B cell (primary cell): ENCODE results near the gene RNF44. TPM values are rescaled to one million over a fixed set of nuclear protein-coding genes. Genes with fewer than 3 reads are reported as not detected.

ENCODE experiments used
- ATAC-seq: fragments of 200-7000 bp; cut with Tn5 transposase; one replicate; pipeline ENCODE4 v1.10.0; 2021; ENCODE audit warnings: low read depth, mild to moderate bottlenecking, moderate number of reproducible peaks, moderate library complexity
- CTCF ChIA-PET: fragments of 350-600 bp; sonication (Branson Sonifier 250); formaldehyde crosslinking; loops from one replicate; lab custom pipeline; 2021; ENCODE audit warnings: antibody characterized with exemption, inconsistent platforms; lab: Charles Lee
- POLR2A ChIA-PET: fragments of 350-600 bp; sonication (Branson Sonifier 250); formaldehyde crosslinking; loops from one replicate; lab custom pipeline; 2021; ENCODE audit warnings: antibody characterized with exemption; lab: Charles Lee
- DNase-seq: peaks from one replicate; pipeline ENCODE4 v3.0.0; 2013
- H2AFZ ChIP-seq: 2 replicates; pipeline ENCODE4 v1.6.1; 2012; ENCODE audit warnings: mild to moderate bottlenecking, low read depth, low read length; ENCODE audit not compliant: insufficient read depth, poor library complexity, severe bottlenecking
- H3K27ac ChIP-seq, 2 donors: 1 replicate in 1 of 2; 2 replicates in 1 of 2; pipeline ENCODE4 v1.5.1; 2012 to 2013; ENCODE audit warnings: low read length in 2 of 2, mild to moderate bottlenecking in 2 of 2, moderate library complexity in 1 of 2
- H3K27me3 ChIP-seq, 4 experiments: fragments of 200-600 bp in 1 of 4; sonication (generic) in 1 of 4; replicated peaks in 1 of 4; 1 replicate in 2 of 4; 2 replicates in 2 of 4; pipeline versions ENCODE4 v1.6.1 to v1.7.0; 2013 to 2016; ENCODE audit warnings: low read length in 3 of 4, mild to moderate bottlenecking in 2 of 4, mixed read lengths in 1 of 4, moderate library complexity in 1 of 4; ENCODE audit not compliant: insufficient read depth in 4 of 4, control insufficient read depth in 3 of 4; ENCODE audit errors: control extremely low read depth in 1 of 4
- H3K36me3 ChIP-seq, 2 experiments: replicated peaks in 1 of 2; 1 replicate in 1 of 2; 2 replicates in 1 of 2; pipeline versions ENCODE4 v1.6.1 to v1.7.1; 2013; ENCODE audit warnings: low read length in 1 of 2; ENCODE audit not compliant: insufficient read depth in 2 of 2, control insufficient read depth in 1 of 2; ENCODE audit errors: control extremely low read depth in 1 of 2, extremely low read depth in 1 of 2
- H3K4me1 ChIP-seq, 2 donors: fragments of 200-600 bp in 1 of 2; sonication (generic) in 1 of 2; 1 replicate in 1 of 2; 2 replicates in 1 of 2; pipeline versions ENCODE4 v1.5.1 to v1.6.1; 2013 to 2017; ENCODE audit warnings: low read length in 2 of 2; ENCODE audit not compliant: control insufficient read depth in 2 of 2, insufficient read depth in 2 of 2
- H3K4me2 ChIP-seq: replicated peaks from 2 replicates; pipeline ENCODE3; 2012; ENCODE audit warnings: mild to moderate bottlenecking, low read depth, low read length; ENCODE audit not compliant: poor library complexity, severe bottlenecking
- H3K4me3 ChIP-seq, 5 experiments: fragments of 200-600 bp in 1 of 5; sonication (generic) in 1 of 5; 1 replicate in 3 of 5; 2 replicates in 2 of 5; pipeline versions ENCODE4 v1.5.1 to v1.7.0; 2011 to 2016; ENCODE audit warnings: low read length in 4 of 5, mild to moderate bottlenecking in 4 of 5, low read depth in 2 of 5, control low read depth in 1 of 5, moderate library complexity in 1 of 5; ENCODE audit not compliant: insufficient read depth in 1 of 5; ENCODE audit errors: control extremely low read depth in 1 of 5, extremely low read depth in 1 of 5
- H3K79me2 ChIP-seq: fragments of 200-600 bp; sonication (generic); one replicate; pipeline ENCODE4 v1.6.0; 2016; ENCODE audit warnings: low read length; ENCODE audit not compliant: control insufficient read depth, insufficient read depth
- H3K9ac ChIP-seq: fragments of 200-600 bp; sonication (generic); 2 replicates; pipeline ENCODE4 v1.6.1; 2017; ENCODE audit warnings: mild to moderate bottlenecking, low read length, moderate library complexity
- H3K9me3 ChIP-seq, 3 donors: one replicate each; pipeline versions ENCODE4 v1.6.1 to v1.7.1; 2013; ENCODE audit warnings: low read length in 2 of 3; ENCODE audit not compliant: control insufficient read depth in 2 of 3, insufficient read depth in 1 of 3; ENCODE audit errors: control extremely low read depth in 1 of 3
- H4K20me1 ChIP-seq: 2 replicates; pipeline ENCODE4 v1.6.0; 2012; ENCODE audit warnings: mild to moderate bottlenecking, low read length; ENCODE audit not compliant: insufficient read depth, control insufficient read depth, poor library complexity, severe bottlenecking
- H3K27ac Mint-ChIP-seq: one replicate; pipeline ENCODE4 v1.8.0; 2021; ENCODE audit warnings: mixed read lengths
- H3K27me3 Mint-ChIP-seq: one replicate; pipeline ENCODE4 v1.8.0; 2021; ENCODE audit warnings: mixed read lengths
- H3K4me1 Mint-ChIP-seq: one replicate; pipeline ENCODE4 v1.8.0; 2021; ENCODE audit warnings: mixed read lengths
- H3K4me3 Mint-ChIP-seq: one replicate; pipeline ENCODE4 v1.8.0; 2021; ENCODE audit warnings: mixed read lengths
- H3K9me3 Mint-ChIP-seq: one replicate; pipeline ENCODE4 v1.8.0; 2022; ENCODE audit warnings: mixed read lengths; ENCODE audit not compliant: insufficient read depth
- EZH2 ChIP-seq: IDR thresholded peaks from 2 replicates; pipeline ENCODE4 v1.6.1; 2012; ENCODE audit warnings: borderline replicate concordance, low read depth, mild to moderate bottlenecking, moderate library complexity, low read length; ENCODE audit not compliant: insufficient read depth, poor library complexity, severe bottlenecking
- WGBS: methylation state at CpG from one replicate; pipeline ENCODE4 v1.1.5; 2013; ENCODE audit warnings: missing lambda C conversion rate; ENCODE audit not compliant: insufficient coverage; 5-methylcytosine and 5-hydroxymethylcytosine counted together
- intact Hi-C: fragments of 100-400 bp; cut with micrococcal nuclease; formaldehyde crosslinking; loops from one replicate; pipeline ENCODE4 v1.10.0; 2022
- polyA plus RNA-seq: library from polyadenylated mRNA; depleted of rRNA; stranded (reverse); fragments of >200 nt; gene quantifications from 2 replicates; pipeline ENCODE4 v1.2.3, GENCODE V29; 2012
- total RNA-seq, 2 donors: library from RNA; stranded (reverse); fragments of 120-200 nt in 1 of 2; gene quantifications; 1 replicate in 1 of 2; 2 replicates in 1 of 2; pipeline versions ENCODE4 v1.2.3 to v1.2.4, GENCODE V29; 2013 to 2022
- TF ChIP-seq, protein P1 (sequence below): fragments of 200-600 bp; IDR thresholded peaks from one replicate; pipeline ENCODE4 v1.8.0; 2022; ENCODE audit warnings: antibody characterized with exemption, mild to moderate bottlenecking

RNF44 gene
- total and polyA plus RNA-seq, 2 donors (not counting 1 experiment from before 2014, with no cell fraction given): 220 to 262 TPM

DNA sequence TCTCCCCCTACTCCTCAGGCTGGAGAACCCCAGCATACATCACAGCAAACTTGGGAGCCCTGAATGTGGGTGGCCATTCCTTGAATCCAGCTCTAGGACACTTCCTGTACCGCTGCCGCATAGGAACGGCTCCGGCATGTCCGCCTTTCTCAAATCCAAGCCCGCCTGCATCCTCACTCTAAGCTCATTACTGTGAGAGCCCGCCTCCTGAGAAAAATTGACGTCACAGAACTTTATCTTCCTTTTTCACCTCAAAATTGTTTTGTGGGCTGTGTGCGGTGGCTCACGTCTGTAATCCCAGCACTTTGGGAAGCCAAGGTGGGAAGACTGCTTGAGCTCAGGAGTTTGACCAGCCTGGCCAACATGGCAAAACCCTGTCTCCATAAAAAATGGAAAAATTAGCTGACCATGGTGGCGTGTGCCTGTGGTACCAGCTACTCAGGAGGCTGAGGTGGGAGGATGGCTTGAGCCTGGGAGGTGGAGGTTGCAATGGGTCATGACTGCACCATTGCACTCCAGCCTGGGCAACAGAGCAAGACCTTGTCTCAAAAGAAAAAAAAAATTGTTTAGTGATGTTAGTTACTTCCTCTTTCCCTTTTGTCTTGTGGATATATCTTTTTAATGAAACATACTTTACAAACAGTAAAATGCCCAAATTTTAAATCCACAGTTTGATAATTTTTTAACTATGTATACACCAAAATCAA is 22.8 kb downstream of the RNF44 start:
- Histone ChIP-seq H3K9me3 (peaks cover 0 to 6% (median 0%) of the 10 kb centered on the region in 3 donors), H3K4me1 (peaks cover 13 to 15% of the 10 kb centered on the region in 2 donors), H3K27me3 (no peaks in the 10 kb centered on the region), H3K79me2 (no peaks in the 10 kb centered on the region), H3K4me2 (peak overlapping the region; percentile 57), H3K27ac (peak overlapping the region; percentile 34 to 60), H3K4me3 (peak overlapping the region in 1 of 5 experiments; percentile 15), H2AFZ (peak overlapping the region; percentile 46), H3K9ac (no peak overlapping the region), H4K20me1 (no peaks in the 10 kb centered on the region), H3K36me3 (no peaks in the 10 kb centered on the region)
- peaks cover 26% of the 10 kb centered on the region for H3K4me1 Mint-ChIP-seq
- no peaks in the 10 kb centered on the region for H3K9me3 Mint-ChIP-seq
- ATAC-seq (peak; percentile 79), DNase-seq (peak; percentile 56)
- 90% methylated on average over 9 of the region's 11 CpGs for WGBS
- ChIA-PET POLR2A (interaction anchor here (0.7 to 2.6 kb wide), 5 partner anchors 15 to 133 kb away, joined by 3 to 14 read pairs (median 3); partner anchors contain the start of genes CLTB, RNF44 and TSPAN17), CTCF (interaction anchor here (0.7 to 2.0 kb wide), 3 partner anchors 24 to 29 kb away, joined by 3 to 8 read pairs (median 5); no protein-coding TSS in a partner anchor)
- H3K4me3 Mint-ChIP-seq: peak overlapping the region; percentile 76
- TF ChIP-seq EZH2: no peak
- TF ChIP-seq, protein P1, sequence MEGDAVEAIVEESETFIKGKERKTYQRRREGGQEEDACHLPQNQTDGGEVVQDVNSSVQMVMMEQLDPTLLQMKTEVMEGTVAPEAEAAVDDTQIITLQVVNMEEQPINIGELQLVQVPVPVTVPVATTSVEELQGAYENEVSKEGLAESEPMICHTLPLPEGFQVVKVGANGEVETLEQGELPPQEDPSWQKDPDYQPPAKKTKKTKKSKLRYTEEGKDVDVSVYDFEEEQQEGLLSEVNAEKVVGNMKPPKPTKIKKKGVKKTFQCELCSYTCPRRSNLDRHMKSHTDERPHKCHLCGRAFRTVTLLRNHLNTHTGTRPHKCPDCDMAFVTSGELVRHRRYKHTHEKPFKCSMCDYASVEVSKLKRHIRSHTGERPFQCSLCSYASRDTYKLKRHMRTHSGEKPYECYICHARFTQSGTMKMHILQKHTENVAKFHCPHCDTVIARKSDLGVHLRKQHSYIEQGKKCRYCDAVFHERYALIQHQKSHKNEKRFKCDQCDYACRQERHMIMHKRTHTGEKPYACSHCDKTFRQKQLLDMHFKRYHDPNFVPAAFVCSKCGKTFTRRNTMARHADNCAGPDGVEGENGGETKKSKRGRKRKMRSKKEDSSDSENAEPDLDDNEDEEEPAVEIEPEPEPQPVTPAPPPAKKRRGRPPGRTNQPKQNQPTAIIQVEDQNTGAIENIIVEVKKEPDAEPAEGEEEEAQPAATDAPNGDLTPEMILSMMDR: no peak
- H3K27me3 Mint-ChIP-seq: no peaks in the 10 kb centered on the region
- peak overlapping the region; percentile 88 for H3K27ac Mint-ChIP-seq
- intact Hi-C loops: loop anchor here (2.0 kb wide), 1 partner anchor 20 kb away; no protein-coding TSS in a partner anchor

DNA sequence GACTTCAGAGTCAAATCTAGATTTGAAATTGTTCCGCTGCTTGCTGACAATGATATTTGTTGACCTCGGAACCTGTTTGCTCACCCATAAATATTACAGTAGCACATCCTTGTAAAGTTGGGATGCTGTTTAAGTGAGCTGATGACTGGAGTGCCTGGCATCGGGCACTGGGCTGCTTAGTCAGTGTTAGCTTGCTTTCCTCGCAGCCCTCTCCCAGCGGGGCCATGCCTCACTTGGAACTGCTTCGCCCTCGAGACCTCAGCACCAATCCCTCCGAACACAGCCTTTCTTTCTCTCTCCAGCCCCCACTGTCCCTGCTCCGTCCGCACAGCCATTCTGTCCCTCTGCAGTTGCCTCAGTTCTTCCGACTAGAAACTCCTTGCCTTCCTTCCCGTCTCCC is 23.4 kb downstream of the RNF44 start:
- DNase-seq: no peak
- Histone ChIP-seq H3K9me3 (peaks cover 0 to 6% (median 0%) of the 10 kb centered on the region in 3 donors), H3K27me3 (no peaks in the 10 kb centered on the region), H3K9ac (no peak overlapping the region), H3K36me3 (no peaks in the 10 kb centered on the region), H3K27ac (no peak overlapping the region), H3K4me1 (peaks cover 13 to 15% of the 10 kb centered on the region in 2 donors), H3K79me2 (no peaks in the 10 kb centered on the region), H3K4me3 (no peak overlapping the region), H4K20me1 (no peaks in the 10 kb centered on the region), H3K4me2 (no peak overlapping the region), H2AFZ (no peak overlapping the region)
- no peak for TF ChIP-seq EZH2
- TF ChIP-seq, protein P1: no peak
- intact Hi-C loops: loop anchor here (2.0 kb wide), 1 partner anchor 21 kb away; no protein-coding TSS in a partner anchor
- Mint-ChIP-seq H3K27ac (peak overlapping the region; percentile 88), H3K4me3 (no peak overlapping the region), H3K27me3 (no peaks in the 10 kb centered on the region), H3K9me3 (no peaks in the 10 kb centered on the region), H3K4me1 (peaks cover 26% of the 10 kb centered on the region)
- ATAC-seq: no peak
- CTCF ChIA-PET: interaction anchor here (2.0 kb wide), 1 partner anchor 29 kb away, joined by 5 read pairs; no protein-coding TSS in a partner anchor
- WGBS: 97% methylated on average over 10 of the region's 12 CpGs
- POLR2A ChIA-PET: interaction anchor here (0.7 to 2.6 kb wide), 4 partner anchors 16 to 134 kb away, joined by 3 to 14 read pairs (median 6); partner anchors contain the start of genes CLTB, RNF44 and TSPAN17
